H1 (cell line): ENCODE data around the gene ADRB1. TPM values are rescaled to one million over a fixed set of nuclear protein-coding genes. Genes with fewer than 3 reads are reported as not detected.

Source experiments
- CTCF ChIA-PET: fragments of 300-600 bp; sonication (Branson Sonifier 250); formaldehyde crosslinking; loops from one replicate; lab custom pipeline; 2021; ENCODE audit not compliant: partially characterized antibody; lab: Charles Lee
- POLR2A ChIA-PET: fragments of 300-600 bp; sonication (Branson Sonifier 250); formaldehyde crosslinking; loops from one replicate; lab custom pipeline; 2021; ENCODE audit warnings: inconsistent platforms; ENCODE audit not compliant: partially characterized antibody; lab: Charles Lee
- DNase-seq, 2 experiments: peaks; one replicate each; pipeline versions ENCODE4 v3.0.0 to v3.0.0-alpha.2; 2010 to 2022; ENCODE audit warnings: low spot score in 2 of 2, low read depth in 1 of 2, mixed read lengths in 1 of 2
- FAIRE-seq: peaks from 2 replicates; lab custom pipeline; 2011; peaks lifted over from hg19 to GRCh38; lab: Jason Lieb, UNC
- H2AFZ ChIP-seq: 2 replicates; pipeline ENCODE4 v1.8.1; 2012; ENCODE audit warnings: low read length, inconsistent platforms
- H2AK5ac ChIP-seq: 2 replicates; pipeline ENCODE4 v1.6.1; 2013; ENCODE audit warnings: low read depth, low read length
- H2BK120ac ChIP-seq: replicated peaks from 2 replicates; pipeline ENCODE3; 2013; ENCODE audit warnings: low read depth, low read length, inconsistent platforms
- H2BK12ac ChIP-seq: 2 replicates; pipeline ENCODE4 v1.6.1; 2013; ENCODE audit warnings: low read depth, low read length
- H2BK15ac ChIP-seq: 2 replicates; pipeline ENCODE4 v1.6.1; 2013; ENCODE audit warnings: low read length
- H2BK20ac ChIP-seq: 2 replicates; pipeline ENCODE4 v1.6.1; 2013; ENCODE audit warnings: low read length
- H2BK5ac ChIP-seq: 2 replicates; pipeline ENCODE4 v1.6.1; 2013; ENCODE audit warnings: low read depth, low read length
- H3K14ac ChIP-seq: 2 replicates; pipeline ENCODE4 v1.6.1; 2013; ENCODE audit warnings: inconsistent platforms; ENCODE audit not compliant: insufficient read length
- H3K18ac ChIP-seq: 2 replicates; pipeline ENCODE4 v1.6.1; 2013; ENCODE audit warnings: low read length; ENCODE audit errors: extremely low read depth
- H3K23ac ChIP-seq: 2 replicates; pipeline ENCODE4 v1.6.1; 2013; ENCODE audit warnings: inconsistent platforms; ENCODE audit not compliant: insufficient read length
- H3K23me2 ChIP-seq: 2 replicates; pipeline ENCODE4 v1.6.1; 2013; ENCODE audit warnings: low read depth, low read length
- H3K27ac ChIP-seq: 2 replicates; pipeline ENCODE4 v1.6.1; 2011; ENCODE audit warnings: low read depth, low read length, inconsistent platforms
- H3K27me3 ChIP-seq, 4 experiments: replicated peaks in 1 of 4; 1 replicate in 1 of 4; 2 replicates in 3 of 4; pipeline versions ENCODE4 v1.6.1 to v1.8.1; 2011 to 2013; ENCODE audit warnings: low read length in 3 of 4, mild to moderate bottlenecking in 3 of 4, inconsistent platforms in 2 of 4, mixed read lengths in 2 of 4, moderate library complexity in 1 of 4; ENCODE audit not compliant: control insufficient read depth in 3 of 4, insufficient read depth in 3 of 4; ENCODE audit errors: extremely low read depth in 1 of 4
- H3K36me3 ChIP-seq, 4 experiments: 2 replicates each; pipeline versions ENCODE4 v1.6.1 to v1.8.1; 2011 to 2013; ENCODE audit warnings: mild to moderate bottlenecking in 4 of 4, low read length in 3 of 4, moderate library complexity in 2 of 4, control low read depth in 1 of 4, inconsistent platforms in 1 of 4; ENCODE audit not compliant: insufficient read depth in 4 of 4, control insufficient read depth in 2 of 4
- H3K4ac ChIP-seq: replicated peaks from 2 replicates; pipeline ENCODE3; 2013; ENCODE audit warnings: low read length, low read depth, mixed read lengths, inconsistent platforms; ENCODE audit not compliant: insufficient read length
- H3K4me1 ChIP-seq, 4 experiments: replicated peaks in 1 of 4; 1 replicate in 1 of 4; 2 replicates in 3 of 4; pipeline versions ENCODE4 v1.6.1 to v1.8.1; 2011 to 2013; ENCODE audit warnings: low read length in 3 of 4, inconsistent platforms in 2 of 4, mixed read lengths in 1 of 4; ENCODE audit not compliant: insufficient read depth in 4 of 4, control insufficient read depth in 3 of 4
- H3K4me2 ChIP-seq, 2 experiments: 2 replicates each; pipeline versions ENCODE4 v1.6.1 to v1.8.1; 2011 to 2013; ENCODE audit warnings: low read depth in 2 of 2, low read length in 2 of 2, control low read depth in 1 of 2, inconsistent platforms in 1 of 2, mild to moderate bottlenecking in 1 of 2; ENCODE audit not compliant: insufficient read depth in 1 of 2
- H3K4me3 ChIP-seq, 4 experiments: fragments of 200-600, 300-600 bp in 1 of 4; sonication (generic), shearing (Covaris generic), sonication (Bioruptor Twin) in 1 of 4; 2 replicates each; pipeline versions ENCODE4 v1.5.1 to v1.8.1; 2011 to 2016; ENCODE audit warnings: low read length in 4 of 4, low read depth in 3 of 4, control low read depth in 2 of 4, inconsistent platforms in 2 of 4, mild to moderate bottlenecking in 2 of 4, mixed read lengths in 1 of 4, moderate library complexity in 1 of 4; ENCODE audit not compliant: insufficient read depth in 2 of 4; ENCODE audit errors: extremely low read depth in 1 of 4
- H3K56ac ChIP-seq: replicated peaks from 2 replicates; pipeline ENCODE3; 2013; ENCODE audit warnings: low read depth, mild to moderate bottlenecking, mixed read lengths, low read length, inconsistent platforms; ENCODE audit not compliant: insufficient read length
- H3K79me1 ChIP-seq: 2 replicates; pipeline ENCODE4 v1.6.1; 2013; ENCODE audit warnings: low read depth, low read length, control low read depth
- H3K79me2 ChIP-seq, 2 experiments: 2 replicates each; pipeline versions ENCODE4 v1.6.1 to v1.8.1; 2012 to 2013; ENCODE audit warnings: low read length in 2 of 2, mild to moderate bottlenecking in 2 of 2, inconsistent platforms in 1 of 2; ENCODE audit not compliant: insufficient read depth in 2 of 2, control insufficient read depth in 1 of 2
- H3K9ac ChIP-seq, 4 experiments: replicated peaks in 1 of 4; 1 replicate in 1 of 4; 2 replicates in 3 of 4; pipeline versions ENCODE4 v1.6.1 to v1.8.1; 2011 to 2013; ENCODE audit warnings: low read depth in 3 of 4, low read length in 3 of 4, control low read depth in 2 of 4, mild to moderate bottlenecking in 2 of 4, moderate library complexity in 2 of 4, inconsistent platforms in 1 of 4; ENCODE audit errors: extremely low read depth in 1 of 4
- H3K9me3 ChIP-seq, 2 experiments: 2 replicates each; pipeline versions ENCODE4 v1.6.1 to v1.8.1; 2012 to 2013; ENCODE audit warnings: mild to moderate bottlenecking in 2 of 2, moderate library complexity in 2 of 2, control low read depth in 1 of 2, inconsistent platforms in 1 of 2, low read depth in 1 of 2, low read length in 1 of 2, mixed read lengths in 1 of 2; ENCODE audit not compliant: insufficient read depth in 2 of 2
- H4K20me1 ChIP-seq, 2 experiments: replicated peaks in 1 of 2; 2 replicates each; pipeline versions ENCODE3 to v1.8.1; 2011 to 2013; ENCODE audit warnings: inconsistent platforms in 2 of 2, low read length in 2 of 2, mild to moderate bottlenecking in 1 of 2; ENCODE audit not compliant: insufficient read depth in 2 of 2, control insufficient read depth in 1 of 2
- H4K5ac ChIP-seq: 2 replicates; pipeline ENCODE4 v1.6.1; 2013; ENCODE audit warnings: low read length, low read depth, mixed read lengths, inconsistent platforms; ENCODE audit not compliant: insufficient read length
- H4K8ac ChIP-seq: 2 replicates; pipeline ENCODE4 v1.8.0; 2013; ENCODE audit warnings: mild to moderate bottlenecking, moderate library complexity, low read length, inconsistent platforms; ENCODE audit not compliant: insufficient read depth; ENCODE audit errors: extremely low read depth
- H4K91ac ChIP-seq: replicated peaks from 2 replicates; pipeline ENCODE3; 2013; ENCODE audit warnings: low read length, mixed read lengths, inconsistent platforms; ENCODE audit not compliant: insufficient read length
- E2F6 ChIP-seq: IDR thresholded peaks from 2 replicates; pipeline ENCODE4 v1.6.1; 2012; ENCODE audit warnings: inconsistent platforms
- WGBS, 2 experiments: shearing (Covaris generic) in 1 of 2; methylation state at CpG; one replicate each; pipeline versions ENCODE4 v1.1.6 to v1.1.7; 2013 to 2015; ENCODE audit warnings: low lambda C conversion rate in 2 of 2, mixed read lengths in 2 of 2, inconsistent platforms in 1 of 2, low coverage in 1 of 2, missing lambda C conversion rate in 1 of 2; ENCODE audit not compliant: insufficient replicate concordance in 2 of 2, insufficient coverage in 1 of 2, insufficient read length in 1 of 2; ENCODE audit errors: extremely low coverage in 1 of 2, missing lambda C conversion rate in 1 of 2; 5-methylcytosine and 5-hydroxymethylcytosine counted together
- polyA plus RNA-seq, 7 experiments: library from polyadenylated mRNA; depleted of rRNA in 3 of 7; stranded (reverse) in 5 of 7; unstranded in 2 of 7; fragments of >200 nt in 5 of 7; fragments of 200-250 nt in 2 of 7; gene quantifications; 1 replicate in 5 of 7; 2 replicates in 1 of 7; 4 replicates in 1 of 7; pipeline versions ENCODE4 v1.2.1 to v1.2.3, GENCODE V29; 2011 to 2013; ENCODE audit warnings: missing spikeins in 2 of 7, mixed read lengths in 2 of 7
- total RNA-seq: library from RNA; stranded (reverse); fragmentation: NEBNext Ultra II Directional; extraction: Animal tissue kit (Norgen Biotek cat#: 25700); gene quantifications from 2 replicates; pipeline ENCODE4 v1.2.1, GENCODE V29; 2021

The ADRB1 gene
- total and polyA plus RNA-seq, 2 of the 8 experiments (the other 6 are each of a cell fraction or from before 2014, with no cell fraction given): 0.14 to 0.48 TPM

- ChIA-PET CTCF (interaction anchor here (0.8 to 2.1 kb wide), 2 partner anchors 20 to 30 kb away, joined by 3 to 6 read pairs; no protein-coding TSS in a partner anchor), POLR2A (no interaction called here)
- H4K20me1 ChIP-seq: no peaks in the 10 kb centered on the region
- H2BK5ac ChIP-seq: no peak overlapping the region
- no peak overlapping the region for H4K91ac ChIP-seq
- H2AFZ ChIP-seq: no peak overlapping the region
- H4K8ac ChIP-seq: no peak overlapping the region
- H3K4me1 ChIP-seq: peaks cover 0 to 4% (median 0%) of the 10 kb centered on the region in 4 experiments; a peak in 3 of 7 replicates
- H2BK12ac ChIP-seq: no peak overlapping the region
- no peak overlapping the region for H2AK5ac ChIP-seq
- WGBS, 2 experiments: 90% methylated on average over 2 of the region's 2 CpGs; no CpG with 5 or more reads in 1 of the 2 experiments
- no peak overlapping the region for H3K23ac ChIP-seq
- H3K56ac ChIP-seq: no peak overlapping the region
- no peaks in the 10 kb centered on the region for H3K79me2 ChIP-seq
- FAIRE-seq: no peak
- no peaks in the 10 kb centered on the region for H3K9me3 ChIP-seq
- H3K4me2 ChIP-seq: no peak overlapping the region
- H3K79me1 ChIP-seq: no peaks in the 10 kb centered on the region
- no peak overlapping the region for H3K27ac ChIP-seq
- no peak for TF ChIP-seq E2F6
- H3K9ac ChIP-seq: no peak overlapping the region
- no peaks in the 10 kb centered on the region for H3K36me3 ChIP-seq
- H2BK20ac ChIP-seq: no peak overlapping the region
- no peak overlapping the region for H3K18ac ChIP-seq
- no peak overlapping the region for H3K4ac ChIP-seq
- no peak overlapping the region for H3K4me3 ChIP-seq
- no peaks in the 10 kb centered on the region; a peak in 1 of 7 replicates for H3K27me3 ChIP-seq
- no peak overlapping the region for H2BK120ac ChIP-seq
- H4K5ac ChIP-seq: no peak overlapping the region
- H3K23me2 ChIP-seq: no peaks in the 10 kb centered on the region
- H2BK15ac ChIP-seq: no peak overlapping the region
- no peak for DNase-seq
- H3K14ac ChIP-seq: no peak overlapping the region
Observed at GRCh38 chr10:114057855-114058254, 14.2 kb downstream of the ADRB1 start.
